SK-N-MC (cell line): ENCODE data around the gene VWDE.

Experiments used
- EZH2 ChIP-seq: fragments of 200-600 bp; sonication (generic); IDR thresholded peaks from one replicate; pipeline ENCODE4 v1.6.1; 2017; ENCODE audit warnings: antibody characterized with exemption
- POLR2AphosphoS5 ChIP-seq: IDR thresholded peaks from 2 replicates; pipeline ENCODE4 v1.6.1; 2012; ENCODE audit warnings: mild to moderate bottlenecking, low read depth, low read length, borderline replicate concordance

DNA sequence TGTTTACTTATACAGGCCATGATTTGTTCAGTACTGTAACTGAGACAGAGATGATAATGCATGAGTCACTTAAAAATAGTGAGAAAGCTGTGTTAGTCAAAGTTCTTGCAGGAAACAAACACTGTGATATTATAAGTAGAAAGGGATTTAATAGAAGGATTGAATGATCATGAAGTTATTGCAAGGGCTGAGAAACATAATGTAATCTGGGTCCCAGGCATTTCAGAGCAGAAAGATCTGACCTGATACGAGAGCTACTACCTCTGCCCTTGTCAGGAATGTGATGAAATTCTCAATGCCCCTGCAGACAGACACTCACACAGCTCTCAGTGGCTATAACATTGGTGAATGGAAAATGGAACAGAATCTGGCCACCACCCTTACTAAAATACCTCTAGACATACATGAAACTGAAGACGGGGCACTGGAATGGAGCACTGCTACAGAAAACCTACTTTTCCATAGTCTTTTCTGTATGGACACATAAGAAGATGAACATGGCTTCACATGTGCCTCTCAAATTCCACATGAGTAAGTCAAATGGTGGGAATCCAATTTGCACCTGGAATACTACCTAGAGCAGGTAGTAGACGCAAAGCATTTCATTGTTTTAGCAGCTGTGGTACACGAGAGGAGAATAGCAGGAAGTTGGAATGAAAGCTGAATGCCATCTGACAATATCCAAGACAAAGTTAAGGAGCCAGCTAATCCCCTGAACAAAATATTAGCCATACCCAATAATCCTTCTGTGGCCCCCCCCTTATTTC is 19.1 kb upstream of the VWDE start:
- TF ChIP-seq EZH2 (no peak), POLR2AphosphoS5 (no peak)
